PFSK-1 (cell line): ENCODE results near the gene PIANP. TPM values are rescaled to one million over a fixed set of nuclear protein-coding genes. Genes with fewer than 3 reads are reported as not detected.

Experiments used
- FOXP2 ChIP-seq: optimal IDR thresholded peaks from 2 replicates; pipeline ENCODE3; 2011; ENCODE audit warnings: borderline replicate concordance, control low read depth, inconsistent platforms; ENCODE audit not compliant: insufficient read depth; ENCODE audit errors: extremely low read length, extremely low read depth
- POLR2AphosphoS5 ChIP-seq: IDR thresholded peaks from 2 replicates; pipeline ENCODE4 v1.6.1; 2012; ENCODE audit warnings: low read depth, mild to moderate bottlenecking, control low read depth, low read length, moderate library complexity
- SIN3A ChIP-seq: IDR thresholded peaks from 2 replicates; pipeline ENCODE4 v1.6.1; 2012; ENCODE audit warnings: mild to moderate bottlenecking, low read length, moderate library complexity, borderline replicate concordance; ENCODE audit not compliant: insufficient read depth
- TAF1 ChIP-seq: IDR thresholded peaks from 2 replicates; pipeline ENCODE4 v1.6.1; 2012; ENCODE audit warnings: low read length, control low read depth, borderline replicate concordance; ENCODE audit not compliant: insufficient read depth
- polyA plus RNA-seq: library from polyadenylated mRNA; unstranded; fragments of >200 nt; gene quantifications from one replicate; pipeline ENCODE4 v1.2.1, GENCODE V29; 2012; ENCODE audit warnings: low read depth, missing spikeins; ENCODE audit not compliant: insufficient read length
- TF ChIP-seq, protein P1 (sequence below), 2 experiments: IDR thresholded peaks; 2 replicates each; pipeline versions ENCODE4 v1.6.1 to v1.8.0; 2011 to 2012; ENCODE audit warnings: low read depth in 2 of 2, low read length in 2 of 2, control low read depth in 1 of 2, inconsistent platforms in 1 of 2, mild to moderate bottlenecking in 1 of 2, moderate library complexity in 1 of 2; ENCODE audit not compliant: insufficient read depth in 1 of 2

The PIANP gene, protein sequence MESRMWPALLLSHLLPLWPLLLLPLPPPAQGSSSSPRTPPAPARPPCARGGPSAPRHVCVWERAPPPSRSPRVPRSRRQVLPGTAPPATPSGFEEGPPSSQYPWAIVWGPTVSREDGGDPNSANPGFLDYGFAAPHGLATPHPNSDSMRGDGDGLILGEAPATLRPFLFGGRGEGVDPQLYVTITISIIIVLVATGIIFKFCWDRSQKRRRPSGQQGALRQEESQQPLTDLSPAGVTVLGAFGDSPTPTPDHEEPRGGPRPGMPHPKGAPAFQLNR
- 1.9 TPM for polyA plus RNA-seq

DNA sequence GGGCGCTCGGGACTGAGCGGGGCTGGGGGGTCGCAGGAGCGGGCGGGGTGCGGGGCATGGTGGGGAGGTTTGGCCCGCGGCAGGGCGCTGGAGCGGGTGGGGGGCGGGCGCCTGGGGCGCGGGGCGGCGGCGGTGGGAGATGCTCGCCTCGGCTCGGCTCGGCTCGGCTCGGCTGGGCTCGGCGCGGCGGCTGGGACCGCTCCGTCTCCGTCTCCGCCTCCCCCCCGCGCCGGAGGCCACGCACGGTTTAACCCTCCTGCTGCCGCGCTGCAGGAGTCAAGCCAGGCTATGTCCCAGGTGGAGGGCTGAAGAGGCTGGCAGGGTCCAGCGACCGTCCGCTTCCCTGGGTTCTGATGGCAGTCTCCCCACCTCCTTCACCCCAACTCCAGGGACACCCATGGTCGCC is at the start of gene PIANP:
TSS of gene PIANP (minus strand) at position 170 of the 406 bp plus-strand sequence. CDS start 2,754 bp downstream, outside the sequence.
- no peak for TF ChIP-seq SIN3A
- no peak for TF ChIP-seq TAF1
- no peak for TF ChIP-seq FOXP2
- TF ChIP-seq POLR2AphosphoS5, result no peak
- TF ChIP-seq, protein P1, sequence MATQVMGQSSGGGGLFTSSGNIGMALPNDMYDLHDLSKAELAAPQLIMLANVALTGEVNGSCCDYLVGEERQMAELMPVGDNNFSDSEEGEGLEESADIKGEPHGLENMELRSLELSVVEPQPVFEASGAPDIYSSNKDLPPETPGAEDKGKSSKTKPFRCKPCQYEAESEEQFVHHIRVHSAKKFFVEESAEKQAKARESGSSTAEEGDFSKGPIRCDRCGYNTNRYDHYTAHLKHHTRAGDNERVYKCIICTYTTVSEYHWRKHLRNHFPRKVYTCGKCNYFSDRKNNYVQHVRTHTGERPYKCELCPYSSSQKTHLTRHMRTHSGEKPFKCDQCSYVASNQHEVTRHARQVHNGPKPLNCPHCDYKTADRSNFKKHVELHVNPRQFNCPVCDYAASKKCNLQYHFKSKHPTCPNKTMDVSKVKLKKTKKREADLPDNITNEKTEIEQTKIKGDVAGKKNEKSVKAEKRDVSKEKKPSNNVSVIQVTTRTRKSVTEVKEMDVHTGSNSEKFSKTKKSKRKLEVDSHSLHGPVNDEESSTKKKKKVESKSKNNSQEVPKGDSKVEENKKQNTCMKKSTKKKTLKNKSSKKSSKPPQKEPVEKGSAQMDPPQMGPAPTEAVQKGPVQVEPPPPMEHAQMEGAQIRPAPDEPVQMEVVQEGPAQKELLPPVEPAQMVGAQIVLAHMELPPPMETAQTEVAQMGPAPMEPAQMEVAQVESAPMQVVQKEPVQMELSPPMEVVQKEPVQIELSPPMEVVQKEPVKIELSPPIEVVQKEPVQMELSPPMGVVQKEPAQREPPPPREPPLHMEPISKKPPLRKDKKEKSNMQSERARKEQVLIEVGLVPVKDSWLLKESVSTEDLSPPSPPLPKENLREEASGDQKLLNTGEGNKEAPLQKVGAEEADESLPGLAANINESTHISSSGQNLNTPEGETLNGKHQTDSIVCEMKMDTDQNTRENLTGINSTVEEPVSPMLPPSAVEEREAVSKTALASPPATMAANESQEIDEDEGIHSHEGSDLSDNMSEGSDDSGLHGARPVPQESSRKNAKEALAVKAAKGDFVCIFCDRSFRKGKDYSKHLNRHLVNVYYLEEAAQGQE (IDR thresholded peaks at IDR 0.05; ENCODE audit: insufficient read depth in 1 of 2, low read depth in 2 of 2, low read length in 2 of 2), result no peak

DNA sequence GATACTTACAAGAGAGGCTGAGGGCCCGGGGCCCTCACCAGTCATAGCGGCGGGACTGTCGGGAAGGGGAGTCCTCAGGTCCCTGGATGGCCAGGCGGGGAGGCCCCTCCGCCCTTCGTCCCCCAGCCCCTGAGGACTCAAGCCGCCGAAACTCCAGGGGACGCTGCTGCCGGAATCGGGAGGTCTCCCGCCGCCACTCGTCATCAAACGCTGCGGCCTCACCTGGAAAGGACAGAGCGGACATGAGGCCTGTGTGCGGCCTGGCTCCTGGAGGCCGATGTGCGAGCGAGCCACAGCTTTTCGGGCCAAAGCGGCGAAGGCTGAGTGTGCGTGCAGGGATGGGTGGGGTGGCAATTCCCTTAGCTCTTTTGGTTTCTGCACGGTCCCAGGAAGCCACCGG is 48.1 kb upstream of the PIANP start:
- TF ChIP-seq TAF1 (no peak), SIN3A (no peak), FOXP2 (no peak), POLR2AphosphoS5 (no peak)
- TF ChIP-seq, protein P1 (IDR thresholded peaks at IDR 0.05; ENCODE audit: insufficient read depth in 1 of 2, low read depth in 2 of 2, low read length in 2 of 2), result no peak

DNA sequence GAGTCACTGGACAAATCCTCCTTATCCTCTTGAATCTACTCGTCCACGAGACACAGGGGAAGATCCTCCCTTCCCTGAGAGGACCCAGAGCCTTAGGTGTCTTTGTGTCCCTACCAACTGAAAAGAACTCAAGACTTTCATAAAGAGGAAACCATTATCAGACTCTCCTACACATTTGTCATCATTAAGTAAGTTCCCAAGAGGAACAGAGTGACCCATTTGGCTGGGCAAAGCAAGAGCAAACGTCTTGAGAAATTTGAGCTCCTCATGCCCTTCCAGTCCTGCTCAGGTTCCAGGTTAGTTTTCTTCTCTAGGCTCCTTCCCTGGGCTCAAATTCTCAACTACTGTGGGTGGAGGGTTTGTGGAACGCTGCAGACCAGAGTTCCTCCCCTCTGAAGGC is 46.6 kb upstream of the PIANP start:
- TF ChIP-seq SIN3A (no peak), TAF1 (no peak), FOXP2 (no peak), POLR2AphosphoS5 (no peak)
- TF ChIP-seq, protein P1 (IDR thresholded peaks at IDR 0.05; ENCODE audit: insufficient read depth in 1 of 2, low read depth in 2 of 2, low read length in 2 of 2), result no peak

DNA sequence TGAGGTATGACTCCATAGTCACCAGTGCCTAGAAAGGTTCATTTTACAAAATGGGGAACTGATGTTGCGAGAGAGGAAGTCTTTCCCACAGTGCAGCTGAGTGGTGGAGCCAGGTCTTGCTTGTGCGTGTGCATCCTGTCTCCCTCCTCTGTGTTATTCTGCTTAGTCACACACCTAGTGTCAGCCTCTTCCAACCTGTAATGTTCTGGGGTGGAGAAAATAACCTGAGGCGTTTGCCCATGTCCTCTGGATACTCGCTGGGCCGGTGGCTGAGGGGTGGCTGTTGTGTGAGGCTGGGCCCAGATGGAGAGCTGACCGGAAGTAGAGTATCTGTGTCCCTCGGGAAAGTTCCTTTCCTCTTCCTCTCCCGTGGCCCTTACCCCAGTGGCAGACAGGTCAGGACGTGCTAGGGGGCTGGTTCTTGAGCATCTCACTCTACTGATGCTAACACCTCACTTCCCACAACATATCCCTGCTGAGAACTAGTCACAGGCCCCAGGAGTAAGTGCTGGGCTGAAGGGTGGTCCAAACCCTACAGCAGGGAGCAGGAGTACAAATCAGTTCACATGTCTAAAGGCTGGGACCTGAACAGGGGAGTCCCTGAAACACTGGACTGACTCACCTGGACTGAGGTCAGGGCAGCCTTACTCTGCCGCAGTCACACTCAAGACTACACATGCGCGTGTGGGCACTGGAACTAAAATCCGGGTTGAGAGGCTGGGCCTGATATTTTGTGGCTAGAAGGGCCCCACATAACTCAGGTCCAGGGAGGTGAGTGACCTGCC is 45.3 kb upstream of the PIANP start:
- TF ChIP-seq POLR2AphosphoS5, result peak; percentile 22; the same call in 1 of the 2 replicates
- TF ChIP-seq FOXP2, result no peak

DNA sequence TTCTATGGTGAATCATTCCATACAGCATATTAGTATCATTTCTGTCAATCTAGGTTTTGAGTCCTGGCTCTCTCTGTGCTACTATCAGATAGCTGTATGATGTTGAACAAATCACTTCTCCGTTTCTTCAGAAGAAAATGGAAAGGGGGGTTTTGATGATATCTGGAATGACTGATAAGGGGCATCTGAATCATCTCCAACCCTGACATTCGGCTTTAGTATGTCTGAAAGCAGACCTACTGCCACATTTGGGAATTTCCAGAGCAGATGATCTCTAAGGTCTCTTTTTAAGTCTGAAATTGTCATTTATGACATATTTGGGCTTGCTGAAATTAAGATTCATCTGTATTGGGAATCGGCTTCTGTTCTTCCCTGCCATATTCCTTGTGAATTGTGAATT is 42.2 kb upstream of the PIANP start:
- TF ChIP-seq FOXP2 (no peak), TAF1 (no peak), SIN3A (no peak), POLR2AphosphoS5 (no peak)
- TF ChIP-seq, protein P1 (IDR thresholded peaks at IDR 0.05; ENCODE audit: insufficient read depth in 1 of 2, low read depth in 2 of 2, low read length in 2 of 2), result no peak
